ENCODE data around the gene CCDC187. TPM values are rescaled to one million over a fixed set of nuclear protein-coding genes. Genes with fewer than 3 reads are reported as not detected.

Gene CCDC187
- total RNA-seq, 6 donors from 2014 or later, result 0.17 to 22.3 (median 10.0) TPM

DNA sequence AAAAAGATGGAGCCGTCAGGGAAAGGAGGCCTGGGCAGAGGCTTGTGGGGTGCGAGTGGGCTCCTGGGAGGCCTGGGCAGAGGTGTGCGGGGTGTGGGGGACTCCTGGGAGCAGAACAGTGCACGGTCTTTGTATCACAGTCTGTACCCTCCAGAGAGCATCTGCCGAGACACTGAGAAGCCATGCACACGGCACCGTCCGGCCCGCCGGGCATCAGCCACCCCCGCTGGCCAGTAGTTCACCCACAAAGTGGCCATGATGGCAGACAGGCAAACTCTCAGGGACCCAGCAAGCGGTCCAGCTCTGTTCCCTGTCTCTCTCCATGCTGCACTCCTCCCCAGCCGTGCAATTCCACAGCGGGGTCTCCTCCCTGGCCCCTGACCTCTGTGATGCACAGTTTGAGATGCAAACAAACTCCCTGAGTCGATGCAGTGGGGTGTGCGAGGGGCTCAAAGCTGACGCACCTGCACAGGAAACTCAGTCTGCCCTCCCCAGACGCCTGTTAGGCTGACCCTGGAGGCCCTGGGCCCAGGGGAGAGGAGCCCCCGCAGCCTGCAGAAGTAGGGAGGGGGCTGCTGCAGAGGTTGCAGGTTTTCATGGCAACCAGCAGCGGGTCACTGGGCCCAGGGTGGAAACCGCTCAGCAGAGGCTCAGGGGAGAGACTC, 14.3 kb upstream of the CCDC187 start:
- no peaks in the 10 kb centered on the region for H3K27me3 ChIP-seq
- WGBS, 2 donors, result 75 to 79% methylated on average over 14 to 21 of the region's 21 CpGs

DNA sequence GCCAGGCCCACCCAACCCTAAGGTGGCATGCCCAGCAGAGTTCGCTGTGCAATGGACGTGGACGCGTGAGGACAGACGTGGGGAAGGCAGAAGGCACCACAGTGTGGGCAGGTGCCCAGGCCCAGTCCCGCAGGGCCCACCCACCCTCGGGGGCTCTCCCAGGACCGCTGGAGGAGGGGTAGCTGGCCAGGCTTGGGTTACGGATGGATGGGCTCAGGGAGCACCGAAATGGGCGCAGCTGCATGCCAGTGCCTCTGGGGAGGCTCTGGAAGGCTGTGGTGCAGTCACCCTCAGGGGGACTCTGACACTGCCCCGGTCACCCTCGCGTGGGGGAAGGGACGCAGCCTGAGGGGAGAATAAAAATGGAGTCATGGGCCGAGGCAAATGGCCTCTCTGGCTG, 13.8 kb upstream of the CCDC187 start:
- peak in 1 of 2 donors; percentile 30 for ATAC-seq (ENCODE audit: low FRiP score in 2 of 2)
- WGBS, 2 donors, result 83 to 89% methylated on average over 5 to 16 of the region's 16 CpGs
- DNase-seq, result peak in 1 of 2 donors; percentile 55
- Histone ChIP-seq H3K27ac (no peak overlapping the region), H3K4me3 (no peak overlapping the region), H3K9me3 (peaks cover 0 to 13% (median 9%) of the 10 kb centered on the region in 4 donors), H3K4me1 (no peaks in the 10 kb centered on the region), H3K36me3 (no peaks in the 10 kb centered on the region), H3K27me3 (no peaks in the 10 kb centered on the region)
- TF ChIP-seq, protein P1, sequence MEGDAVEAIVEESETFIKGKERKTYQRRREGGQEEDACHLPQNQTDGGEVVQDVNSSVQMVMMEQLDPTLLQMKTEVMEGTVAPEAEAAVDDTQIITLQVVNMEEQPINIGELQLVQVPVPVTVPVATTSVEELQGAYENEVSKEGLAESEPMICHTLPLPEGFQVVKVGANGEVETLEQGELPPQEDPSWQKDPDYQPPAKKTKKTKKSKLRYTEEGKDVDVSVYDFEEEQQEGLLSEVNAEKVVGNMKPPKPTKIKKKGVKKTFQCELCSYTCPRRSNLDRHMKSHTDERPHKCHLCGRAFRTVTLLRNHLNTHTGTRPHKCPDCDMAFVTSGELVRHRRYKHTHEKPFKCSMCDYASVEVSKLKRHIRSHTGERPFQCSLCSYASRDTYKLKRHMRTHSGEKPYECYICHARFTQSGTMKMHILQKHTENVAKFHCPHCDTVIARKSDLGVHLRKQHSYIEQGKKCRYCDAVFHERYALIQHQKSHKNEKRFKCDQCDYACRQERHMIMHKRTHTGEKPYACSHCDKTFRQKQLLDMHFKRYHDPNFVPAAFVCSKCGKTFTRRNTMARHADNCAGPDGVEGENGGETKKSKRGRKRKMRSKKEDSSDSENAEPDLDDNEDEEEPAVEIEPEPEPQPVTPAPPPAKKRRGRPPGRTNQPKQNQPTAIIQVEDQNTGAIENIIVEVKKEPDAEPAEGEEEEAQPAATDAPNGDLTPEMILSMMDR (IDR thresholded peaks at IDR 0.05), result no peak
- TF ChIP-seq POLR2AphosphoS5 (IDR thresholded peaks at IDR 0.05) (no peak), EP300 (IDR thresholded peaks at IDR 0.05) (no peak), POLR2A (IDR thresholded peaks at IDR 0.05) (no peak)

More for the DNA sequence above, 14.3 kb upstream of the CCDC187 start:
- Histone ChIP-seq H3K4me1 (no peaks in the 10 kb centered on the region), H3K36me3 (no peaks in the 10 kb centered on the region), H3K4me3 (no peak overlapping the region), H3K9me3 (peaks cover 0 to 13% (median 9%) of the 10 kb centered on the region in 4 donors), H3K27ac (no peak overlapping the region)
- no peak for TF ChIP-seq EP300 (IDR thresholded peaks at IDR 0.05)
- TF ChIP-seq, protein P1 (IDR thresholded peaks at IDR 0.05), result no peak
- no peak for TF ChIP-seq POLR2A (IDR thresholded peaks at IDR 0.05)
- ATAC-seq (ENCODE audit: low FRiP score in 2 of 2) (peak in 1 of 2 donors; percentile 9), DNase-seq (peak in 1 of 2 donors; percentile 70)

DNA sequence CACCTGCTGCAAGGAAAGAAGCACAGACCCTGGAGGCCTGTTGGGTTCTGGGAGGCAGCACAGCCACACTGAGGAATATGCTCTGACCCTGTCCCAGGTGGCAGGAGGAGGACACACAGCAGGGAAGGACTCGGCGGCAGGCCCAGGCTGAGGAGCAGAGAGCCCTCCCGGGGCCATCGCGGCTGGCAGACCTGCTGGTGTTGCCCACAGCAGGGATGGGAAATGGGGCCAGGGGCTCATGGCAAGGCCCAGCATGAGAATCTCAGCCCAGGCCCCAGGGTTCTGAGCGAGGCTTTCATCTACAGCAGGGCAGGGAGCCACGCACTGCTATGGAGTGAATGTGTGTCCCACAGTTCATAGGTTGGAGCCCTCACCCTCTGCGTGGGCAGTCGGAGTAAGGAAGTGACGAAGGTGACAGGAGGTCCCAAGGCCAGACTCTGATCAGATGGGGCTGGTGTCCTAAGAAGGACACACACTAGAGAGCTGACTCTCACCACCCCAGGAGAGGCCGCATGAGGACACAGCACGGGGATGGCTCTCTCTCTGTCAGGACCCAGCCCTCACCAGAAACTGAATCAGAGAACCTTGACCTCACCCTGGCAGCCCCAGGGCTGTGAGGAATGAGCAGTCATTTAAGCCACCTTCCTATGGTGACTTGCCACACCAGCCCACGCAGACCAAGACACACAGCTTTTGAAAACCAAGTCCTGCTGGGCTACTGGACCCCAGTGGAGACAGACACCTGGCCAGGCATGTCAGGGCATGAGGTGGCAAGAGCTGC, 13.2 kb upstream of the CCDC187 start:
- ATAC-seq (ENCODE audit: low FRiP score in 2 of 2), result no peak
- no peak overlapping the region for H3K4me3 ChIP-seq
- peaks cover 0 to 13% (median 9%) of the 10 kb centered on the region in 4 donors for H3K9me3 ChIP-seq
- DNase-seq, result peak in 1 of 2 donors; percentile 74
- H3K4me1 ChIP-seq, result no peaks in the 10 kb centered on the region
- WGBS, 2 donors, result 69 to 84% methylated on average over 5 to 13 of the region's 13 CpGs
- H3K27me3 ChIP-seq, result no peaks in the 10 kb centered on the region
- H3K27ac ChIP-seq, result no peak overlapping the region
- H3K36me3 ChIP-seq, result no peaks in the 10 kb centered on the region
- TF ChIP-seq, protein P1 (IDR thresholded peaks at IDR 0.05), result no peak
- TF ChIP-seq POLR2A (IDR thresholded peaks at IDR 0.05) (no peak), EP300 (IDR thresholded peaks at IDR 0.05) (no peak), POLR2AphosphoS5 (IDR thresholded peaks at IDR 0.05) (no peak)

DNA sequence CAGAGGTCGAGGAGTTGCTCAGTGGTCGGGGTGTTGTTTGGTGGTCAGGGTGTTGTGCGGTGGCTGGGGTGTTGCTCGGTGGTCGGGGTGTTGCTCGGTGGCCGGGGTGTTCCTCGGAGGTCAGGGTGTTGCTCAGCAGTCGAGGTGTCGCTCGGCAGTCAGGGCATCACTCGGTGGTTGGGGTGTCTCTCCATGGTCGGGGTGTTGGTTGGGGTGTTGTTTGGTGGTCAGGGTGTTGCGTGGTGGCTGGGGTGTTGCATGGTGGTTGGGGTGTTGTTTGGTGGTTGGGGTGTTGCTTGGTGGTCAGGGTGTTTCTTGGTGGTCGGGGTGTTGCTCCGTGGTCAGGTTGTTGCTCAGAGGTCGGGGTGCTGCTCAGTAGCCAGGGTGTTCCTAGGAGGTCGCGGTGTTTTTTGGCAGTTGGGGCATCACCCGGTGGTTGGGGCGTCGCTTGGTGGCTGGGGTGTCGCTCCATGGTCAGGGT, 12.4 kb upstream of the CCDC187 start:
- H3K9me3 ChIP-seq, result peaks cover 0 to 13% (median 9%) of the 10 kb centered on the region in 4 donors
- no peak overlapping the region for H3K4me3 ChIP-seq
- no peaks in the 10 kb centered on the region for H3K27me3 ChIP-seq
- DNase-seq, result peak in 1 of 2 donors; percentile 56
- TF ChIP-seq, protein P1 (IDR thresholded peaks at IDR 0.05), result no peak
- TF ChIP-seq POLR2AphosphoS5 (IDR thresholded peaks at IDR 0.05) (no peak), EP300 (IDR thresholded peaks at IDR 0.05) (no peak), POLR2A (IDR thresholded peaks at IDR 0.05) (no peak)
- H3K36me3 ChIP-seq, result no peaks in the 10 kb centered on the region
- no peak for ATAC-seq (ENCODE audit: low FRiP score in 2 of 2)
- H3K27ac ChIP-seq, result no peak overlapping the region
- WGBS, 2 donors, result 79 to 88% methylated on average over 20 to 23 of the region's 23 CpGs
- H3K4me1 ChIP-seq, result peaks cover 0 to 4% (median 0%) of the 10 kb centered on the region in 4 donors

Measured in upper lobe of left lung (tissue), 6 donors.